Muscle layer of duodenum (tissue), 2 donors: ENCODE results near the gene TASP1.

Source experiments
- H3K27ac ChIP-seq: one replicate; pipeline ENCODE4 v1.7.0; 2013; ENCODE audit warnings: mild to moderate bottlenecking, low read length
- H3K27me3 ChIP-seq: one replicate; pipeline ENCODE4 v1.7.0; 2013; ENCODE audit warnings: low read depth, mild to moderate bottlenecking, control low read depth, low read length
- H3K36me3 ChIP-seq, 2 donors: one replicate each; pipeline ENCODE4 v1.7.0; 2013; ENCODE audit warnings: low read length in 2 of 2, control low read depth in 1 of 2, mild to moderate bottlenecking in 1 of 2; ENCODE audit not compliant: insufficient read depth in 2 of 2, control insufficient read depth in 1 of 2
- H3K4me1 ChIP-seq, 2 donors: one replicate each; pipeline ENCODE4 v1.7.0; 2013; ENCODE audit warnings: low read length in 2 of 2, mild to moderate bottlenecking in 2 of 2, control low read depth in 1 of 2, moderate library complexity in 1 of 2; ENCODE audit not compliant: insufficient read depth in 2 of 2, control insufficient read depth in 1 of 2
- H3K4me3 ChIP-seq, 2 donors: one replicate each; pipeline ENCODE4 v1.7.0; 2013; ENCODE audit warnings: low read length in 2 of 2, low read depth in 1 of 2, mild to moderate bottlenecking in 1 of 2
- H3K9me3 ChIP-seq, 2 donors: one replicate each; pipeline ENCODE4 v1.7.0; 2013; ENCODE audit warnings: low read length in 2 of 2, control low read depth in 1 of 2, mild to moderate bottlenecking in 1 of 2; ENCODE audit not compliant: control insufficient read depth in 1 of 2
- donor health status: healthy.

TASP1 gene, protein sequence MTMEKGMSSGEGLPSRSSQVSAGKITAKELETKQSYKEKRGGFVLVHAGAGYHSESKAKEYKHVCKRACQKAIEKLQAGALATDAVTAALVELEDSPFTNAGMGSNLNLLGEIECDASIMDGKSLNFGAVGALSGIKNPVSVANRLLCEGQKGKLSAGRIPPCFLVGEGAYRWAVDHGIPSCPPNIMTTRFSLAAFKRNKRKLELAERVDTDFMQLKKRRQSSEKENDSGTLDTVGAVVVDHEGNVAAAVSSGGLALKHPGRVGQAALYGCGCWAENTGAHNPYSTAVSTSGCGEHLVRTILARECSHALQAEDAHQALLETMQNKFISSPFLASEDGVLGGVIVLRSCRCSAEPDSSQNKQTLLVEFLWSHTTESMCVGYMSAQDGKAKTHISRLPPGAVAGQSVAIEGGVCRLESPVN

GRCh38 chr20:13638496-13639149 is at the start of gene TASP1:
TASP1 (minus strand) TSS chr20:13638932; CDS start chr20:13630078, 8,854 bp downstream.
- peaks cover 9 to 10% of the 10 kb centered on the region in 2 donors for H3K4me1 ChIP-seq
- H3K27me3 ChIP-seq: no peaks in the 10 kb centered on the region
- no peaks in the 10 kb centered on the region for H3K36me3 ChIP-seq
- peak within 1 kb of the TSS; percentile 69 for H3K27ac ChIP-seq
- H3K9me3 ChIP-seq: no peaks in the 10 kb centered on the region
- H3K4me3 ChIP-seq: peak within 1 kb of the TSS; percentile 94 to 98

DNA sequence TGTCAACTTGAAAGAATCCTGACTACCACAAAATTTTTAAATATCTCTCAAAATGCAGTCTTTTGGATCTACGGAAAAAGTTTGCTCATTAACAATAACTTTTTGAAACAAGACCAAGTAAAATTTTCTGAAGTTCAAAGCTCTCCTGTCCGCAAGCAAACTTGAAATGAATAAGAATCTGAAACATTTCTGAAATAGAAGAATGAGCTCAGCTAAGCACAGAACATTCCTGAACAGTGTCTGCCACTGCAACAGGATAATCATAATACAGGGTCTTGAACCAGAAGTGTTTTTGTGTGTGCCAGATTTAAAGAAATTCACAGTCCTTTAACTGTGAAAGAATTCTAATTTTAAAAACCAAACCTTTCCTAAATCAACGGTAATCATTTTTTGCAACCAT is 49.1 kb upstream of the TASP1 start:
- Histone ChIP-seq H3K36me3 (no peaks in the 10 kb centered on the region), H3K4me3 (no peak overlapping the region), H3K27me3 (no peaks in the 10 kb centered on the region), H3K4me1 (no peaks in the 10 kb centered on the region), H3K27ac (no peak overlapping the region), H3K9me3 (no peaks in the 10 kb centered on the region)

DNA sequence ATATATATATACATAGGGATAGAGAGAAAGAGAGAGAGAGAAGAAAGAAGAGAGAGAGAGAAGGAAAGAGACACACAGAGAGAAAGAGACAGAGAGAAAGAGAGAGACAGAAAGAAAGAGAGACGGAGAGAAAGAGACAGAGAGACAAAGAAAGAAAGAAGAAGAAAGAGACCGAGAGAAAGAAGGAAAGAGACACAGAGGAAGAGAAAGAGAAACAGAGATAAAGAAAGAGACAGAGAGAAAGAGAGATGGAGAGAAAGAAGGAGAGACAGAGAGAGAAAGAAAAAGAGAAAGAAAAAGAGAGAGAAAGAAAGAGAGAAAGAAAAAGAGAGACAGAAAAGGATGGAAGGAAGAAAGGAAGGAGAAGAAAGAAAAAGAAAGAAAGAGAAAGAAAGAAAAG is 46.9 kb upstream of the TASP1 start:
- no peaks in the 10 kb centered on the region for H3K27me3 ChIP-seq
- H3K4me3 ChIP-seq: no peak overlapping the region
- H3K27ac ChIP-seq: no peak overlapping the region
- H3K9me3 ChIP-seq: no peaks in the 10 kb centered on the region
- H3K4me1 ChIP-seq: no peaks in the 10 kb centered on the region
- no peaks in the 10 kb centered on the region for H3K36me3 ChIP-seq

DNA sequence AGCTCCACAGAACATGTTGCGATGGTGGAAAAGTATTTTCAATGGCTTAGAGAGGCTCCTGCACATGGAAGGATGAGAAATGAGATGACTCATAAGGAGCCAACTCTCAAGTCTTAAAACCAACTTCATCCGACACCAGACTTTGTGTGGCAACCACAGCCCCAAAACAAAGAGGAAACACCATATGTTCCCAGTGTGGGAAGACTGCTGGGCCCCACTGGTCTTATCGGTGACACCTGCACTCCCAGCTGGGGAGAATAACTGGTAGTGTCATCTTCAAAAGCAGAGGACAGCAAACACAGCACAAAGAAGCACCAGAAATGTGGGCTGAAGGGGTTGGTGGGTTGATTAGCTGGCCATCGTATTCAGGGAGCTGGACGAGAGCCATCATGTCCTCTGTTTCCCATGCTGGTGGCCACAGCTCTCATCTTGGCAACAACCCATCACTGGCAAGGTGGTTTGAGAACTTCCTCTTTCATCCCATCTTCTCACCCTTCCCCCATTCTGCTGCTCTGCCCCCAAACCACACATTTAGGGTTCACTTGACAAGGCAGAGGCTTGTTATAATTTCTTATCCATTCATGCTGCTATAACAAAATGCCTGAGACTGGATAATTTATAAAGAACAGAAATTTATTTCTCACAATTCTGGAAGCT is 46.0 kb upstream of the TASP1 start:
- H3K9me3 ChIP-seq: no peaks in the 10 kb centered on the region
- no peaks in the 10 kb centered on the region for H3K27me3 ChIP-seq
- no peak overlapping the region for H3K27ac ChIP-seq
- no peaks in the 10 kb centered on the region for H3K36me3 ChIP-seq
- no peak overlapping the region for H3K4me3 ChIP-seq
- H3K4me1 ChIP-seq: no peaks in the 10 kb centered on the region

DNA sequence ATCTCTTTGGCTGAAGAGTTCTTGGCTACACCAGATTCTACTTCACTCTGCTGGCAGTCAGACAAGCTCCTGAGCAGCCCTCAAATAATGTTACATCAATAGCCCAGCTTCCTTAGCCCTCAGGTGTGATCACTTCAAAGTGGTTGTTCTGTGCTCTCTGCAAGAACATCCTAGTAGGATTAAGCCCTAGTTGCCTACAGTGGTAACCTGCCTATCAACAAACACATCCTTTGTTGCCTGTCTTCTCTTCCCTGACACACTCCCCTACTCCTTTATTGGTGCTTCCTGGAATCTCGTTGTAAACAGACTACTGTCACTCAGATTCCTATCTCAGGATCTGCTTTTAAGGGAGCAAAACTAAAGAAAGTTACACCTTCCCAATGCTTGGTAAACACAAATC is 45.1 kb upstream of the TASP1 start:
- Histone ChIP-seq H3K36me3 (no peaks in the 10 kb centered on the region), H3K27ac (no peak overlapping the region), H3K4me3 (no peak overlapping the region), H3K27me3 (no peaks in the 10 kb centered on the region), H3K9me3 (no peaks in the 10 kb centered on the region), H3K4me1 (no peaks in the 10 kb centered on the region)

DNA sequence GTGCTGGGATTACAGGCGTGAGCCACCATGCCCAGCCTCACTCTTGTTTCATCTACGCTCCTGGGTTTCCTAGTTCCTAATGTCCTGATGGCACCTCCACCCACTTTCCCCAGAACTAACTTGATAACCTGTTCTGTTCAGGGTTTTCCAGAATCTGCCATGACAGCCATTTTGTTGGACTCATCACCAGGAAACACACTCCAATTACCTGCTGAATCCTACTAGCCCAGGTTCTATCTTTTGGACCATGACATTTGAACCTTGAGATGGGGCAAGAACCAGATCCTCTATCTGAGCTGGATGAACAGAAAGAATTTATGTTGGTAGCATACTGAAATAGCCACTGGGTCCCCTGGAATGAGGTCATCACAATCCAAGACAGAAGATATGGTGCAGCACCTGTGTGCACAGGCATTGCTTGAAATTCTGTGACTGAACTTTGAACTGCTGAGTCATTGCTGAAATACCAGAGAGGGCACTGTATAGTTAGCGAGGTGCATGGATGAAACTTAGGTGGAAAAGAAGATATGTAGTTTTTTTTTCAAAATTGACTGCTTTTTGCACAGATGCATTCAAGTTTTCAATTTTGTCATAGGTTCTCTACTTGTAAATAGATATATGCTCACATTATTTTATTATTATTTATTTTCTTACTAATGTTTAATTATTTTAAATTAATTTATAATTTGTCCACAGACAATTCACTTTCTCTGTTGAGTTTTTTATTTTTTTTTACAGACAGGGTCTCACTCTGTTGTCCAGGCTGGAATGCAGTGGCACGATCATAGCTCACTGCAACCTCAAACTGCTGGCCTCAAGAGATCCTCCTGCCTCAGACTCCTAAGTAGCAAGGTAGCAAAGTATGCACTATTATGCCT is 42.8 kb upstream of the TASP1 start:
- Histone ChIP-seq H3K9me3 (no peaks in the 10 kb centered on the region), H3K27ac (no peak overlapping the region), H3K36me3 (no peaks in the 10 kb centered on the region), H3K27me3 (no peaks in the 10 kb centered on the region), H3K4me3 (no peak overlapping the region), H3K4me1 (no peaks in the 10 kb centered on the region)

GRCh38 chr20:13678944-13679343 is 40.2 kb upstream of the TASP1 start:
- Histone ChIP-seq H3K4me1 (no peaks in the 10 kb centered on the region), H3K27me3 (no peaks in the 10 kb centered on the region), H3K9me3 (no peaks in the 10 kb centered on the region), H3K27ac (no peak overlapping the region), H3K4me3 (no peak overlapping the region), H3K36me3 (no peaks in the 10 kb centered on the region)

DNA sequence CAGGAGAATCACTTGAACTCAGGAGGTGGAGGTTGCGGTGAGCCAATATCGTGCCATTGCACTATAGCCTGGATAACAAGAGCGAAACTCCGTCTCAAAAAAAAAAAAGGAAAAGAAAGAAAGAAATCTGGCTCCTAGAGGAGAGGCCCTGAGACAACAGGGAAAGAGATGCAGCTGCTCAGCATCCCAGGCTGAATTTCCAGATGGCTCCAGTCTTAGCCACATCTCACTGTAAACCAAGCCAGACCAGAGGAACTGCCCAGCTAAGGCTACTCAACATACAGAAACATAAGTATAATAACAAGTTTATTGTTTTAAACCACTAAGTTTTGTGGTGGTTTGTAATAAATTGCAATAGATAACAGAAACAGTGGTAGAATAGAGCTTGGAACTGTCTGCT is 38.5 kb upstream of the TASP1 start:
- Histone ChIP-seq H3K4me3 (no peak overlapping the region), H3K27ac (no peak overlapping the region), H3K36me3 (no peaks in the 10 kb centered on the region), H3K27me3 (no peaks in the 10 kb centered on the region), H3K9me3 (no peaks in the 10 kb centered on the region), H3K4me1 (peaks cover 0 to 2% of the 10 kb centered on the region in 2 donors)

GRCh38 chr20:13676682-13677081 is 38.0 kb upstream of the TASP1 start:
- H3K27ac ChIP-seq: no peak overlapping the region
- H3K27me3 ChIP-seq: no peaks in the 10 kb centered on the region
- peaks cover 0 to 4% of the 10 kb centered on the region in 2 donors for H3K4me1 ChIP-seq
- H3K9me3 ChIP-seq: no peaks in the 10 kb centered on the region
- H3K36me3 ChIP-seq: no peaks in the 10 kb centered on the region
- H3K4me3 ChIP-seq: no peak overlapping the region

DNA sequence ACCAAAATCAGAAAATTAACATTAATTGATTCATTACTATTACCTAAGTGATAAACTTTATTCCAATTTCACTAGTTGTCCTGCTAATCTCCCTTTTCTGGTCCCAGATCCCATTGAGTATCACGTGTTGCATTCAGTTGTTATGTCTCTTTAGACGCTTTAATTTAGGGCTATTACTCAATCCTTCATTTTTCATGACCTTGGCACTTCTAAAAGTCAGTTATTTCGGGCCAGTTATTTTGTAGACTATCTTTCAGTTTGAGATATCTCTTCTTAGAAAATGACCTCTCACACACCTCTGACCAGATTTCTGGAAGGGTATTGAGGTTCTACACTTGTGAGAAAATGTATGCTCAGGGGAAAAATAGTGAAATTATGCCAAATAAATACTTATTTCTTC is 34.0 kb upstream of the TASP1 start:
- H3K36me3 ChIP-seq: no peaks in the 10 kb centered on the region
- H3K4me1 ChIP-seq: peaks cover 0 to 9% of the 10 kb centered on the region in 2 donors
- H3K4me3 ChIP-seq: no peak overlapping the region
- no peak overlapping the region for H3K27ac ChIP-seq
- no peaks in the 10 kb centered on the region for H3K27me3 ChIP-seq
- H3K9me3 ChIP-seq: no peaks in the 10 kb centered on the region
